Thymus (tissue), 11 donors: ENCODE data around the gene XCL1. TPM values are rescaled to one million over a fixed set of nuclear protein-coding genes. Genes with fewer than 3 reads are reported as not detected.
"Not testable (repeated sequence)": the region's sequence is repeated elsewhere in the genome, so short reads cannot be mapped to it uniquely, and the experiment has no call there.

Experiments
- DNase-seq, 9 donors: peaks; one replicate each; pipeline ENCODE4 v3.0.0-alpha.2; 2013; ENCODE audit warnings: low spot score in 9 of 9, low read depth in 6 of 9, missing footprints in 1 of 9
- H3K27ac ChIP-seq, 2 donors: one replicate each; pipeline ENCODE4 v1.5.1; 2013; ENCODE audit warnings: control low read depth in 1 of 2, low read depth in 1 of 2, low read length in 1 of 2, mild to moderate bottlenecking in 1 of 2, moderate library complexity in 1 of 2
- H3K27me3 ChIP-seq, 2 donors: one replicate each; pipeline ENCODE4 v1.5.1; 2013; ENCODE audit warnings: low read length in 1 of 2; ENCODE audit not compliant: control insufficient read depth in 2 of 2, insufficient read depth in 1 of 2
- H3K36me3 ChIP-seq, 2 donors: one replicate each; pipeline ENCODE4 v1.5.1; 2013; ENCODE audit warnings: low read length in 1 of 2, mild to moderate bottlenecking in 1 of 2, moderate library complexity in 1 of 2; ENCODE audit not compliant: control insufficient read depth in 2 of 2, insufficient read depth in 2 of 2
- H3K4me1 ChIP-seq, 2 donors: one replicate each; pipeline ENCODE4 v1.5.1; 2013; ENCODE audit warnings: low read length in 2 of 2; ENCODE audit not compliant: control insufficient read depth in 2 of 2, insufficient read depth in 2 of 2
- H3K4me3 ChIP-seq, 2 donors: one replicate each; pipeline ENCODE4 v1.5.1; 2013; ENCODE audit warnings: low read length in 2 of 2, control low read depth in 1 of 2, mild to moderate bottlenecking in 1 of 2
- H3K9me3 ChIP-seq, 2 donors: one replicate each; pipeline ENCODE4 v1.5.1; 2013; ENCODE audit warnings: low read length in 1 of 2, mild to moderate bottlenecking in 1 of 2; ENCODE audit not compliant: control insufficient read depth in 2 of 2, insufficient read depth in 1 of 2
- WGBS: extraction: QIAGEN DNeasy Blood & Tissue Kit; methylation state at CpG from one replicate; pipeline ENCODE4 v1.1.7; 2013; 5-methylcytosine and 5-hydroxymethylcytosine counted together
- polyA plus RNA-seq: library from polyadenylated mRNA; stranded (reverse); fragments of 200-250 nt; gene quantifications from one replicate; pipeline ENCODE4 v1.2.3, GENCODE V29; 2013
- total RNA-seq: library from RNA; stranded (reverse); fragments of 120-200 nt; gene quantifications from one replicate; pipeline ENCODE4 v1.2.4, GENCODE V29; 2013
- donor health status: healthy.

The XCL1 gene
- total and polyA plus RNA-seq, 2 donors, result 4.9 to 10.7 TPM

DNA sequence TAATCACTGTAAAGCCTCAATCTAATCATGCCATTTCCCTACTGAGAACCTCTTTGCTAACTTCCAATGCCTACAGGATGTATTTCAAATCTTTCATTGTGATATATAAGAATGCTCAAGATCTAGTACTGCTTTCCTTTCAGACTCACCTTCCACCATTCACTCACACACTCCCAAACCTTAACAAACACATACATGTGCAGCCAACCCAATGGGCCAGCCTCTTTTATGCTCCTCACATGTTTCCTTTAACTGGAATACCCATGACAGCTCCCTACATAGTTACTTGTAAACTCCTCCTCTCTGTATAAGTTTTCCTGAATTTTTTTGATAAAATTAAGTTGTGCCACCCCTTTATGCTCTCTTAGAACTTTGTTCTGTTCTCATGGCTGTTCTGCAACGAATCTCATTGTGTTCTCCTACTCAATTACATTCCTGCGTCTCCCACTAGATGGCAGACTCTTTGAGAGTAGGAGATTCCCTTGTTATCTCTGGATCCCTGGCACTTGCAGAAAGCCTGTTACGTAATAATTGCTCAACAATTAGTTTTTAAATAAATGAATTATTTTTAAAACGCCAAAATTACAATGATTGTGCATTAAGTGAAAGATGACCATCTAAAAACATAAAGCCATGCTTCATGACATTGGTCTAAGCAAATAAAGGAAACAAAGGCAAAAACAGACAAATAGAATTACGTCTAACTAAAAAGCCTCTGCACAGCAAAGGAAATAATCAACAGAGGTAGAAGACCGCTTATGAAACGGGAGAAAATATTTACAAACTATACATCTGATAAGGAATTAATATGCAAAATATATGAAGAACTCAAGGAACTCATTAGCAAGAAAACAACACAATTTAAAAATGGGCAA is 30.5 kb upstream of the XCL1 start:
- not testable (repeated sequence) for H3K4me3 ChIP-seq, H3K36me3 ChIP-seq, H3K4me1 ChIP-seq, H3K9me3 ChIP-seq, H3K27me3 ChIP-seq, DNase-seq, H3K27ac ChIP-seq
- 80% methylated on average over 7 of the region's 7 CpGs for WGBS

DNA sequence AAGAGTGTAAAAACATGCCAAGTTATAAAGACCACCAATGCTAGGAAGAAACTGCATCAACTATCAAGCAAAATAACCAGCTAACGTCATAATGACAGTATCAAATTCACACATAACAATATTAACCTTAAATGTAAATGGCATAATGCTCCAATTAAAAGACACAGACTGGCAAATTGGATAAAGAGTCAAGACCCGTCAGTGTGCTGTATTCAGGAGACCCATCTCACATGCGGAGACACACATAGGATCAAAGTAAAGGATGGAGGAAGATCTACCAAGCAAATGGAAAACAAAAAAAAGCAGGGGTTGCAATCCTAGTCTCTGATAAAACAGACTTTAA is 29.9 kb upstream of the XCL1 start:
- WGBS, result 97% methylated on average over 3 of the region's 3 CpGs
- H3K36me3 ChIP-seq, H3K4me1 ChIP-seq, H3K27ac ChIP-seq, H3K9me3 ChIP-seq, H3K27me3 ChIP-seq, DNase-seq, H3K4me3 ChIP-seq: not testable (repeated sequence)

DNA sequence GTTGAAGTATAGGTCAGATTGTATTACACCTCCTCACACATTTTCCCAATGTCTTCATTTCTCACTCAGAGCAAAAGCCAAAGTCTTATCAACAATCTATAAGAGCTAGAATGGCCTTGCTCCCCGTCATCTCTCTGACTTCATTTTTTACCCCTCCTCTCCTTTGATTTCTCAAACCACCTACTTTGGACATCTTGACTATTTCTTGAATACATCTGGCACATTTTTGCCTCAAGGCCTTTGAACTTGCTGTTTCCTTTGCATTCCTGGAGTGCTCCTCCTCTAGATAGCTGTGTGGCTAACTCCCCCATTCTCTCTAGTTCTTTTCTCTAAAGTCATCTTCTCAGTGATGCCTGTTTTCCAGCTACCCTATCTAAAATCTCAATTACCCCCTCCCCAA is 25.4 kb upstream of the XCL1 start:
- Histone ChIP-seq H3K4me3 (no peak overlapping the region), H3K36me3 (no peaks in the 10 kb centered on the region), H3K27ac (no peak overlapping the region), H3K4me1 (peaks cover 0 to 3% of the 10 kb centered on the region in 2 donors), H3K27me3 (no peaks in the 10 kb centered on the region), H3K9me3 (no peaks in the 10 kb centered on the region)
- no peak for DNase-seq
- WGBS, result 60% methylated on average over 1 of the region's 1 CpG

DNA sequence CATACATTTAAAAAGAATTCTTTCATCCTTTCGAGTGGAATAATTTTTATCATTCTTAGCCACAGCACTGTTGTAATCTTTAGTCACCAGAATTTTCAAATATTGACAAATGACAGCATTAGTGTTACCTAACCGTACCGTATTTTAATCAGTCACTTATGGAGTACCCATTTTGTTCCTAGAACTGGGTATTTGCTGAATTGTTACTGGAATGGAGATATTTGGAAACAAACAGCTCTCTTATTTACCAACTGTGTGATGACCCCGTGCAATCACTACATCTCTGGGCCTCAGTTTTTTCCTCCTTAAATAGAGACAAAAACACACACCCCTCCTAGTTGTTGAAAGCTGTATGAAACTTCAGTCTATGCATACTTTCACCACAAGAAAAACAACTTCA is 24.7 kb upstream of the XCL1 start:
- WGBS, result 95% methylated on average over 4 of the region's 4 CpGs
- Histone ChIP-seq H3K27ac (no peak overlapping the region), H3K36me3 (no peaks in the 10 kb centered on the region), H3K27me3 (no peaks in the 10 kb centered on the region), H3K4me1 (peaks cover 0 to 3% of the 10 kb centered on the region in 2 donors), H3K9me3 (no peaks in the 10 kb centered on the region), H3K4me3 (no peak overlapping the region)
- DNase-seq, result no peak

DNA sequence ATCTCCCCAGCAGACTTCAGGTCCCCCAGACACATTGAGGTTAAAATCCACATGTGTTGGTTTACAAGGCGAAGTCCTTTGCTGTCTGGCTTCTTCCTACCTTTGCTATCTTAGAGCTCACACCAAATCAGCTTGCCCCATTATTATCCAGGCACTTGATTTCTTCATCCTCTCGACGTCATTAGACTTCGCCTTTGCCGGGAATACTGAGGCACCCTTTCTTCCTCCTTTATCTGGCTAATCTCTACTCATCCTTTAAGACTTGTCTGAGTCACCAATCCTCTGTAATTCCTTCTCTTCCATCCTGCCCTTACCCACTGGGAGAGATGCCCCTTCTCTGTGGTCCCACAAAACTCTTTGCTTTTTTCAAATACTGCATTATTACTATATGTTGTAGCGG is 23.4 kb upstream of the XCL1 start:
- no peak overlapping the region for H3K4me3 ChIP-seq

DNA sequence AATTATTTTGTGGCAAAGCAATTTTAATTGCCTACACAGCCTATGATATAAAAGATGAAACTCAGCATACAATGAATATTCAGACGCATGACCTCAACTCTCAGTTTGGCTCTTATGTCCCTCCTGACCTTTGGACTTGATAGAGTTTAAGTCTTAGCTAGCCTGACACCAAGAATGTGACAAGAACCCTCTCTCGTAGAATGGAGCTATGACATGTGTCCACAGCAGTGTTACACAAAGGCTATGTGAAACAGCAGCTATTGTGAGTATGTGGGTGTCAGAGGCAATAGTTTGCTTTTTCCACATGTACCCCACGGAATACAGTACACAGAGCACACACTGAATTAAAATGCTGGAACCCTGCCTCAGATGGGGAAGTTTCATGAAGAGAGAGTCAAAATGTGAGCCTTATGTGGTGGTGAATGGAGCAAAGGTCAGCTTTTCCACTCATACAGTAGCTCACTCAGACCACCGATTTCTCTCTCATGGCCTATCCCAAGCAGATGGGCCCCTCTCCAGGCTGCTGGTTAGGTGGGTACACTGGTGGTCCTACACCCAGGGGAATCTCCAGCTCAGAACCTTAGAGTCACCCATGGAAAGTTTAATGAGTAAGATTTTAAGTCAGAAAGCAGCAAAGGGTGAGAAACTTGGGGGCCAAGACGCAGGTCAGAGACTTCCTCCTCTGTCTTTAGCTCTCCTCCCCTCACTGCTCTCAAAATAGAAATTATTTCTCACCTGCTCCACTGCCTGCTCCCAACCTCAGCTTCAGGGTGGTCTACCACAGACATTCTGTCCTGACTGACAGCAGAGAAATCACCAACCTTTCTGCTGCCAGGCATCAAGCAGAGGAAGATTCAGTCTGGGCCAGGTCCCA is 22.5 kb upstream of the XCL1 start:
- Histone ChIP-seq H3K27me3 (no peaks in the 10 kb centered on the region), H3K27ac (no peak overlapping the region), H3K4me3 (no peak overlapping the region), H3K4me1 (peaks cover 0 to 3% of the 10 kb centered on the region in 2 donors), H3K9me3 (no peaks in the 10 kb centered on the region), H3K36me3 (no peaks in the 10 kb centered on the region)
- WGBS, result 79% methylated on average over 5 of the region's 5 CpGs
- peak in 1 of 9 donors; percentile 18 for DNase-seq

More for the DNA sequence above, 23.4 kb upstream of the XCL1 start:
- H3K4me1 ChIP-seq, result peaks cover 0 to 3% of the 10 kb centered on the region in 2 donors
- H3K27me3 ChIP-seq, result no peaks in the 10 kb centered on the region
- no peaks in the 10 kb centered on the region for H3K9me3 ChIP-seq
- H3K27ac ChIP-seq, result no peak overlapping the region
- H3K36me3 ChIP-seq, result no peaks in the 10 kb centered on the region
- DNase-seq, result no peak
- 98% methylated on average over 6 of the region's 6 CpGs for WGBS

DNA sequence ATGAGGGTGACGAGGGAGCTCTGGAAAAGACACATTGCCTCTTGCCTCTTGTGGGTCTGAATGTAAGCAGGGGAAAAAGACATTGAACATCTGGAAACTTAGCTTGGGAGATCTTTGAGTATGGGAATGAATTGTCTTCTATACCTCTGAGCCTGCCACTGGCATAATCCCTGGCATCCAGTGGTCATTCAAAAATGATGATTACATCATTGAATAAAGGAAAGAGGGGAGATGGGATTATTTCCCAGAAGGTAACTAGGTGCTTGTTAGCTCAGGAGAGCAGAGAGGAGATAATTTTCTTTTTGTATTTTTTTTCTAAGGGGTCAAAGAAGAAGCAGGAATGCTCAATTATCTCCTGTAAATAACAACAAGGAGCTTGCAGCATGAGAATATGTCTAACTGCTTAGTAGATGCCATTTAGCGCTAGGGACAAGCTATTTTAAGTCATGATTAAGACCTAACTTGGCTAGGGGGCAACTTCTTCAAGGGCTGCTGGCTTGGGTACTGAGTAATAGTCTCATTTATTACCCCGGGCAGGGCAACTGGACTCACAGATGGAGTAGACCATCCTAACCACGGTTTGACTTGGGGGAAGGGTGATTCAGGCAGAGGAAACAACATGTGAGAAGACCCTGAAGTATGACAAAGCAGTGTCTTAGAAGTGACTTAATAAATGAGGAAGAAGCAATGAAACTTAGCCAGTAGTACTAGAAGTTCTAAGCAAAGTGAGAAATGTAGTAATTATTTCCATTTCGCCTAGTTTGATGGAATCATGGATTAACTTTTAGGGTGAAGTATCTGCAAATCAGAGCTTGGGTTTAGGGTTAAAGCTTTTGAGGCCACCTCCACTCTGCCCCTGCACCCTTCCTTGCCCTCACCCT is 21.6 kb upstream of the XCL1 start:
- H3K4me1 ChIP-seq, result peaks cover 0 to 3% of the 10 kb centered on the region in 2 donors
- H3K9me3 ChIP-seq, result no peaks in the 10 kb centered on the region
- no peak overlapping the region for H3K4me3 ChIP-seq
- 60% methylated on average over 5 of the region's 5 CpGs for WGBS
- no peak for DNase-seq
- no peak overlapping the region for H3K27ac ChIP-seq
- no peaks in the 10 kb centered on the region for H3K36me3 ChIP-seq
- H3K27me3 ChIP-seq, result no peaks in the 10 kb centered on the region

DNA sequence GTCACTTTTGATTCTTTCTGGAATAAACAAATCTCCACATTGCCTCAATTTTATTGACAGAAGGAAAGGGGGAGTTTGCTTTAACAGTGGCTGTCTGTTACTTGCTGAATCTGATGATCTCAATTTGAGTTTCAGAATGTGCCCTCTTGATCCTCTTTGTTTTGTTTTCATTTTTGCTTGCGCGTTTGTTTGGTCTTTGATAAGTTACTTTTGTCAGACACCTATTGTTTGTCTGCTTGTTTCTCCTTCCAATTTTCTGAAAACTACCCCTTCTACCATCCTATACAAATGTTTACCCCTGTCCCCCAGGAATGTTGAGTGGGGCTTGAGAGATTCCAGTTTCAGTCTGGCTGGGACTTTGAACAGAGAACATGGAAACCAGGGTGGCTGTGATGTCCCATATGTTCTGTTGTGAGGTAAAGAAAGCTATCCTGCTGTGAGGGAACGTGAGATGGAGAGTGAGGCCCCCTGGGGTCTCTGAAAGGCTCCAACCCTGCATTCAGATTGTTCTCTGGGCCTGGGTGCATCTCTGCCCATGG is 20.8 kb upstream of the XCL1 start:
- H3K27ac ChIP-seq, result no peak overlapping the region
- H3K4me1 ChIP-seq, result peaks cover 0 to 3% of the 10 kb centered on the region in 2 donors
- no peaks in the 10 kb centered on the region for H3K27me3 ChIP-seq
- no peak overlapping the region for H3K4me3 ChIP-seq
- no peaks in the 10 kb centered on the region for H3K36me3 ChIP-seq
- H3K9me3 ChIP-seq, result no peaks in the 10 kb centered on the region
- 91% methylated on average over 3 of the region's 3 CpGs for WGBS
- no peak for DNase-seq
